ENCODE data around the gene ETS2. TPM values are rescaled to one million over a fixed set of nuclear protein-coding genes. Genes with fewer than 3 reads are reported as not detected.
A peak's percentile ranks its signal among the peaks of the same experiment; 100 is the strongest.
"Not testable (repeated sequence)": the region's sequence is repeated elsewhere in the genome, so short reads cannot be mapped to it uniquely, and the experiment has no call there.

ETS2 gene
- total and polyA plus RNA-seq, 12 donors = 15.1 to 66.8 (median 44.6) TPM

GRCh38 chr21:38825269-38825668 is 19.5 kb downstream of the ETS2 start:
- Histone ChIP-seq H3K4me3 (no peak overlapping the region), H3K27me3 (no peaks in the 10 kb centered on the region), H3K36me3 (replicated peaks in 1 of 2) (peaks cover 0 to 44% of the 10 kb centered on the region in 2 donors), H3K9me3 (replicated peaks in 1 of 3) (peaks cover 0 to 5% (median 0%) of the 10 kb centered on the region in 3 donors), H3K27ac (no peak overlapping the region), H3K4me1 (replicated peaks in 1 of 2) (no peaks in the 10 kb centered on the region)
- intact Hi-C loops (cut with DNase I) = no loop called here
- TF ChIP-seq POLR2A (IDR thresholded peaks at IDR 0.05) = no peak
- TF ChIP-seq CTCF (IDR thresholded peaks at IDR 0.05) = no peak
- 93 to 95% (median 94%) methylated on average over 4 of the region's 4 CpGs for WGBS, 4 donors
- DNase-seq = no peak

GRCh38 chr21:38825921-38826320 is 20.2 kb downstream of the ETS2 start:
- H3K4me1 ChIP-seq (replicated peaks in 1 of 2) = peaks cover 0 to 2% of the 10 kb centered on the region in 2 donors
- H3K27me3 ChIP-seq = no peaks in the 10 kb centered on the region
- no peak for DNase-seq
- H3K27ac ChIP-seq = no peak overlapping the region
- 41 to 80% (median 74%) methylated on average over 2 of the region's 2 CpGs for WGBS, 4 donors
- TF ChIP-seq CTCF (IDR thresholded peaks at IDR 0.05) (no peak), POLR2A (IDR thresholded peaks at IDR 0.05) (no peak)
- peaks cover 0 to 5% (median 0%) of the 10 kb centered on the region in 3 donors for H3K9me3 ChIP-seq (replicated peaks in 1 of 3)
- intact Hi-C loops (cut with DNase I) = no loop called here
- no peak overlapping the region for H3K4me3 ChIP-seq
- peaks cover 0 to 38% of the 10 kb centered on the region in 2 donors for H3K36me3 ChIP-seq (replicated peaks in 1 of 2)

GRCh38 chr21:38828111-38828510 is 22.4 kb downstream of the ETS2 start:
- WGBS, 4 donors = 80 to 93% (median 84%) methylated on average over 5 to 6 of the region's 7 CpGs
- H3K4me3 ChIP-seq; H3K27me3 ChIP-seq; intact Hi-C loops (cut with DNase I); H3K9me3 ChIP-seq (replicated peaks in 1 of 3); H3K27ac ChIP-seq; DNase-seq; H3K4me1 ChIP-seq (replicated peaks in 1 of 2): not testable (repeated sequence)
- H3K36me3 ChIP-seq (replicated peaks in 1 of 2) = peaks cover 0 to 16% of the 10 kb centered on the region in 2 donors

- Histone ChIP-seq H3K4me1 (replicated peaks in 1 of 2) (peaks cover 0 to 7% of the 10 kb centered on the region in 2 donors), H3K4me3 (no peak overlapping the region), H3K27ac (peak overlapping the region in 1 of 5 donors; percentile 60), H3K27me3 (no peaks in the 10 kb centered on the region), H3K36me3 (replicated peaks in 1 of 2) (no peaks in the 10 kb centered on the region), H3K9me3 (replicated peaks in 1 of 3) (peaks cover 0 to 5% (median 0%) of the 10 kb centered on the region in 3 donors)
- 74 to 97% (median 85%) methylated on average over 2 of the region's 2 CpGs for WGBS, 4 donors
- intact Hi-C loops (cut with DNase I) = no loop called here
- no peak for DNase-seq
- TF ChIP-seq CTCF (IDR thresholded peaks at IDR 0.05) (no peak), POLR2A (IDR thresholded peaks at IDR 0.05) (no peak)
These were observed 25.2 kb downstream of the ETS2 start for GRCh38 chr21:38830671-38831525.
